ENCODE measurements around the gene RNF169. TPM values are rescaled to one million over a fixed set of nuclear protein-coding genes. Genes with fewer than 3 reads are reported as not detected.

The RNF169 gene
- total RNA-seq, 2 donors from 2014 or later = 10.6 to 10.7 TPM

- H3K27me3 ChIP-seq = no peaks in the 10 kb centered on the region
- no peaks in the 10 kb centered on the region for H3K36me3 ChIP-seq
- no peak overlapping the region for H3K27ac ChIP-seq
- peaks cover 0 to 15% of the 10 kb centered on the region in 2 donors for H3K4me1 ChIP-seq
- no peak for DNase-seq (ENCODE audit: low spot score)
- H3K4me3 ChIP-seq = no peak overlapping the region
- H3K9me3 ChIP-seq = peaks cover 0 to 8% of the 10 kb centered on the region in 2 donors
- no peak for TF ChIP-seq CTCF (IDR thresholded peaks at IDR 0.05)
These were observed 78.3 kb downstream of the RNF169 start for GRCh38 chr11:74826901-74827300.

GRCh38 chr11:74837191-74837590 lies 88.5 kb downstream of the RNF169 start:
- H3K9me3 ChIP-seq = no peaks in the 10 kb centered on the region

GRCh38 chr11:74838188-74838587 lies 89.5 kb downstream of the RNF169 start:
- no peak for TF ChIP-seq CTCF (IDR thresholded peaks at IDR 0.05)
- Histone ChIP-seq H3K4me3 (no peak overlapping the region), H3K4me1 (no peaks in the 10 kb centered on the region), H3K36me3 (peaks cover 48% of the 10 kb centered on the region), H3K27ac (no peak overlapping the region), H3K27me3 (no peaks in the 10 kb centered on the region), H3K9me3 (no peaks in the 10 kb centered on the region)
- no peak for DNase-seq (ENCODE audit: low spot score)

More at GRCh38 chr11:74837191-74837590, 88.5 kb downstream of the RNF169 start:
- no peak overlapping the region for H3K27ac ChIP-seq
- no peaks in the 10 kb centered on the region for H3K27me3 ChIP-seq
- H3K36me3 ChIP-seq = peaks cover 38% of the 10 kb centered on the region
- no peak for TF ChIP-seq CTCF (IDR thresholded peaks at IDR 0.05)
- DNase-seq (ENCODE audit: low spot score) = no peak
- H3K4me1 ChIP-seq = no peaks in the 10 kb centered on the region
- H3K4me3 ChIP-seq = no peak overlapping the region

- Histone ChIP-seq H3K27ac (no peak overlapping the region), H3K4me3 (no peak overlapping the region), H3K36me3 (peaks cover 57% of the 10 kb centered on the region), H3K9me3 (no peaks in the 10 kb centered on the region), H3K4me1 (no peaks in the 10 kb centered on the region), H3K27me3 (no peaks in the 10 kb centered on the region)
- DNase-seq (ENCODE audit: low spot score) = no peak
- TF ChIP-seq CTCF (IDR thresholded peaks at IDR 0.05) = no peak
These were observed 90.8 kb downstream of the RNF169 start for GRCh38 chr11:74839446-74839845.

- Histone ChIP-seq H3K36me3 (peaks cover 58% of the 10 kb centered on the region), H3K27me3 (no peaks in the 10 kb centered on the region), H3K9me3 (no peaks in the 10 kb centered on the region), H3K4me1 (no peaks in the 10 kb centered on the region), H3K4me3 (no peak overlapping the region), H3K27ac (no peak overlapping the region)
- DNase-seq (ENCODE audit: low spot score) = no peak
- no peak for TF ChIP-seq CTCF (IDR thresholded peaks at IDR 0.05)
These were observed 91.3 kb downstream of the RNF169 start for GRCh38 chr11:74839971-74840370.

GRCh38 chr11:74840486-74840885 lies 91.8 kb downstream of the RNF169 start:
- Histone ChIP-seq H3K4me3 (no peak overlapping the region), H3K36me3 (peaks cover 58% of the 10 kb centered on the region), H3K27ac (no peak overlapping the region), H3K4me1 (no peaks in the 10 kb centered on the region), H3K9me3 (no peaks in the 10 kb centered on the region), H3K27me3 (no peaks in the 10 kb centered on the region)
- no peak for TF ChIP-seq CTCF (IDR thresholded peaks at IDR 0.05)
- no peak for DNase-seq (ENCODE audit: low spot score)
